GM20000 (cell line): ENCODE data around the gene ARHGAP32.
"Not testable (repeated sequence)": the region's sequence is repeated elsewhere in the genome, so short reads cannot be mapped to it uniquely, and the experiment has no call there.

Experiments used
- DNase-seq: peaks from one replicate; pipeline ENCODE4 v3.0.0; 2012; ENCODE audit warnings: low spot score
- TF ChIP-seq, protein P1 (sequence below): IDR thresholded peaks from 2 replicates; pipeline ENCODE4 v1.5.1; 2012; ENCODE audit warnings: mild to moderate bottlenecking, control low read depth; ENCODE audit errors: extremely low read depth, missing control alignments

ARHGAP32 gene

DNA sequence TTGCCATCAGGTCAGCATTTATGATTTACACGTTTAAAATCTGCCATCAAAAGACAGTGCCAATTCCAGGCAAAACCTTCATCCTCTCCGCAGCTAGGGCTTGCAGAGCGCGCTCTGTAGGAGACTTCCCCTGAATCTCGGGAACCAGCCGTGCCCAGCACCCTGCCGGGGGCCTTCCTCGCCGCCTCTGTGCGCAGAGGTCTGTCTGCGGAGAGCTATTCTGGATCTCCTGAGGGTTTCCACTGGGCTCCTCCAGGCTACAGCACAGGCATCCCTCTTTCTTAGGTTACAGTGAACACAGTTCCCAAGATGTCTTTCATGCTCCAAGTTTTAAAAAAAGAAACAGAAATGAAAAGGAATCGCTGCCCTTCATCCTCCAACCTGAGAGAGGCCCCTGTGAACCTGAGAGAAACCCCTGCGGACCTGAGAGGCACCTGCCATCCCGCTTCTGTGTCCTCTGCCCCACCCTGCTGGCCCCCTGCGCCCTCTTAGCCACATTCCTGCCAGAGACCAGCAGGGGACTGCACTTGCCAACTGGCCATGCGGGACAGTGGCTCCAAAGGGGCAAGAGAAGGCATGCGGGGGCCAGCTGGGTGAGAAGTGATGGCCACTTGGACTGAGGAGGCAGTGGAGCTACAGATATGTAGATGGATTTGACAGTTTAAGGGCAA is 265.6 kb downstream of the ARHGAP32 start:
- TF ChIP-seq, protein P1, sequence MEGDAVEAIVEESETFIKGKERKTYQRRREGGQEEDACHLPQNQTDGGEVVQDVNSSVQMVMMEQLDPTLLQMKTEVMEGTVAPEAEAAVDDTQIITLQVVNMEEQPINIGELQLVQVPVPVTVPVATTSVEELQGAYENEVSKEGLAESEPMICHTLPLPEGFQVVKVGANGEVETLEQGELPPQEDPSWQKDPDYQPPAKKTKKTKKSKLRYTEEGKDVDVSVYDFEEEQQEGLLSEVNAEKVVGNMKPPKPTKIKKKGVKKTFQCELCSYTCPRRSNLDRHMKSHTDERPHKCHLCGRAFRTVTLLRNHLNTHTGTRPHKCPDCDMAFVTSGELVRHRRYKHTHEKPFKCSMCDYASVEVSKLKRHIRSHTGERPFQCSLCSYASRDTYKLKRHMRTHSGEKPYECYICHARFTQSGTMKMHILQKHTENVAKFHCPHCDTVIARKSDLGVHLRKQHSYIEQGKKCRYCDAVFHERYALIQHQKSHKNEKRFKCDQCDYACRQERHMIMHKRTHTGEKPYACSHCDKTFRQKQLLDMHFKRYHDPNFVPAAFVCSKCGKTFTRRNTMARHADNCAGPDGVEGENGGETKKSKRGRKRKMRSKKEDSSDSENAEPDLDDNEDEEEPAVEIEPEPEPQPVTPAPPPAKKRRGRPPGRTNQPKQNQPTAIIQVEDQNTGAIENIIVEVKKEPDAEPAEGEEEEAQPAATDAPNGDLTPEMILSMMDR = no peak
- DNase-seq = no peak

DNA sequence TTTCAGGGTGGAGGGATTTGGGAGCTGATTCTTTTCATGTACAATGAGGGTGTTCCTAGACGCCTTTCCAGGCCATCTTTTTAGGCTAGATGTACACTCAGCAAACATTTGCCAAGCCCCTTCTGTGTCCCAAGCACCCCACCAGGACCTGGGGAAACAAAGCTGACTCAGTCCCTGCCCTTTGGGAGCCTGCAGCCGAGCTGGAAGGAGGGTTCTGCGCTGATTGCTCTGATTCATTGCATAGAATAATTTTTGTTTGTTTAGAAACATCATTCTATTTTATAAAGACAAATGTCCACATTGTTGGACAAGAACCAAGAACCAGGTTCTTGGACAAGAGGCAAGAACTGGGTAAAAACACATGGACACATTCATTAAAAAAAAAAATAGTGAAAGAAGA is 266.1 kb downstream of the ARHGAP32 start:
- TF ChIP-seq, protein P1 = no peak
- no peak for DNase-seq

DNA sequence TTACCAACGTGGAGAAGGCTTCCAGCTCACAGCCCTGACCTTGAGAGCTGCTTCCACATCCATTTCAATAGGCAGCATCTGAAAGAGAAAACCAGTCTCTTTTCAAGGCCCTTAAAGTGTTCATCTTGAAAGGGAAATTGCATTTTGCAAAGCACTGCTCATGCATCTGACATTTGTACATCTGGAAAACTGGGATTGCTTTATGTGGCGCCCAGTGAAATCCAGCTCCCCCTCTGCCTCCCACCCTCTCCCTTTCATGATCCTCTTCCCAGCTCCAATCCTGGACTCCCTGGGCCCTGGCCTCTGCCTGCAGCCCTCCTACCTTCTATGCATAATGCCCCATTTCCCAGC is 266.9 kb downstream of the ARHGAP32 start:
- TF ChIP-seq, protein P1 = no peak
- DNase-seq = no peak

DNA sequence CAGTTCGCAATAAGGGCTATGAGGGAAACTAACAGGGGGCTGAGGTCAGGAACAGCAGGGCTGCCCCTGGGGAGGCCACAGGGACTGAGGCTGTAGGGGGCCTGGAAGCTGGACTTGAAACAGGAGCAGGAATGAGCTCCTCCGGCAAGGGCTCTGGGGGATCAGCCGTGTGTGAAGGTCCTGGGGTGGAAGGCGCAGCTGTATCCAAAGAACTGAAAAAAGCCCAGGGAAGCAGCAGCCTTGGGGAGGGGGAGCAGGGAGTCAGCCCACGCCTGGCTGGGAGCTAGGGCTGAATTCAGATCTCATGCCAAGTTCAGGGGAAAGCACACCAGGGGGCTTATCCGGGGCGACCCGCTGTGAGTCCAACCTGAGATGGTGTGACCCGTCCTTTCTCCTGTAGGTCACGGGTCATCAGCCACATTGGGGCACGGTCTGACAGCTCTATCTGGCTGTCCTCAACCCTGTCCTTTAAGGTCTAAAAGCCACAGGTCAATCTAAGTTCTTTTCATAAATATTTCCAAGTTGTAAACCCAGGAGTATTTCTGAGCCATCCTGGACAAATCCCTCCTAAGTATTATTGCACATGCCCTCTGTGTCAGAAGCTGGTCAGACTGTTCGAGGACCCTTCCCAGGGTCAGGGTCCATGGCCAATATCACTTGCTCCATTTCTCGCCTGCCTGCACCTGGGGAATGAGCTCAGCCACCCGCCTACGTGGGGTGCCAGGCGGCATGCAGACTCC is 267.4 kb downstream of the ARHGAP32 start:
- TF ChIP-seq, protein P1 = no peak
- DNase-seq = no peak

DNA sequence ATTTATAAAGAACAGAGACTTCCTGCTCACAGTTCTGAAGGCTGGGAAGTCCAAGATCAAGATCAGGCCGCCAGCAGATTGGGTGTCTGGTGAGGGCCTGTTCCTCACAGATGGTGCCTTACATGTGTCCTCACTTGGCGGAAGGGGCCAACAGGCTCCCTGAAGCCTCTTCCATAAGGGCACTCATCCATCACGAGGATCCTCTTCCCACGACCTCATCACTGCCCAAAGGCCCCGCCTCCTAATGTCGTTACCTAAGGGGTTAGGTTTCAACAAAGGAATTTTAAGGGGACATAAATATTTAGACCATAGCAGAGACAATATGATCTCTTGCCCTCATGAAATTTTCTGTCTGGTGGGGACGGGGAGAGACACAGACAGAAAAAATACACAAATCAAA is 268.0 kb downstream of the ARHGAP32 start:
- no peak for DNase-seq

DNA sequence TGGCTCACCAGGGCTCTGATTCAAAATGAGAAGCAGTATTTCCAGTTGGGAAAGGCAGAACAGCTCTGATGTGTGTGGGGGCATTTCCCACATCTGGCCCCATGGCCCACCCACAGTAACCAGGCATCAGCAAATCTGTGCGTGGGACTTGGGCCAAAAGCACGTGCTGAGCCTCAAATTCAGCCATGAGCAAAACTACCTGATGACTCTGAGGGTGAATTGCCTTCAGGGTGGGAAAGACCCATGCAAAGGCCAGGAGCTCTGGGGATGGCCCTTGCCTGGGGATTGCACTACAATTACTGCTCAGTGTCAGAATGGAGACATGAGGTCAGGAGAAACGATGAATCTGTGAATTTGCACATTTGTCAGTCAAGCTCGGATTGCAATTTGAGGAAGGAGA is 270.3 kb downstream of the ARHGAP32 start:
- no peak for DNase-seq

More for the DNA sequence above, 268.0 kb downstream of the ARHGAP32 start:
- TF ChIP-seq, protein P1 = no peak

DNA sequence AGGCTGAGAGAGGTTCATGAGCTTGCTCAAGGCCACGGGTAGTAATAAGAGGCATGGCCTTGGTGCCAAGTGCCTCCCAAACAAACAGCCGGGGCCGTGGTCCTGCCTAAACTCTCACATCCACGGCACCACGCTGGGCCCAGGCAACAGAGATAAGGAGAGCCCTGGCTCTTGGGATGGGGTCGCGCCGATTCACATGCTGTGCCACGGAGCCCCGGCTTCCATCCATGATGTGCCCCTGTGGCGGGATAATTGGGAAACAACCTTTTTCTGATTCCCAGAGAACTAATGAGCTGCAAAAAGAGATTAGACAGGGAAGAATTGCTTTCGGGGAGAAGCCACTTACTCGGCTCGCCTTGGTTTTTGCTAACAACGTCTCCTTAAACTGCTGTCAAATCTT is 271.5 kb downstream of the ARHGAP32 start:
- no peak for DNase-seq
- TF ChIP-seq, protein P1 = no peak

More for the DNA sequence above, 270.3 kb downstream of the ARHGAP32 start:
- TF ChIP-seq, protein P1 = no peak

DNA sequence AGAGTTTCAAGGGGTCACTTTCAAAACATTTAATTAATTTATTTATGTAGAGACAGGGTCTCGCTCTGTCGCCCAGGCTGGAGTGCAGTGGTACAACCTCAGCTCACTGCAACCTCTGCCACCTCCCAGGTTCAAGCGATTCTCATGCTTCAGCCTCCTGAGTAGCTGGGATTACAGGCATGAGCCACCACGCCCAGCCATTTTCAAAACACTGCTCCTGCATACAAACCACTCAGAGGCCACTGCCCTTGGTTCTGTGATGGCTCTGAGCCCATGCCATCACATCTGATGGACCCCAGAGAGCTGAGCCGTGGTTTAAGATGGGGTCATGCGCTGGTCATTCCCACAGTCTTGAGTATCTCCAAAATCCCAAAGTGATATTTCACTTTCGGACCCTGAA is 272.5 kb downstream of the ARHGAP32 start:
- DNase-seq = not testable (repeated sequence)
